Measurements from ENCODE around the gene IRAK4.
A peak's percentile ranks its signal among the peaks of the same experiment; 100 is the strongest.
"Not testable (repeated sequence)": the region's sequence is repeated elsewhere in the genome, so short reads cannot be mapped to it uniquely, and the experiment has no call there.

IRAK4 gene

DNA sequence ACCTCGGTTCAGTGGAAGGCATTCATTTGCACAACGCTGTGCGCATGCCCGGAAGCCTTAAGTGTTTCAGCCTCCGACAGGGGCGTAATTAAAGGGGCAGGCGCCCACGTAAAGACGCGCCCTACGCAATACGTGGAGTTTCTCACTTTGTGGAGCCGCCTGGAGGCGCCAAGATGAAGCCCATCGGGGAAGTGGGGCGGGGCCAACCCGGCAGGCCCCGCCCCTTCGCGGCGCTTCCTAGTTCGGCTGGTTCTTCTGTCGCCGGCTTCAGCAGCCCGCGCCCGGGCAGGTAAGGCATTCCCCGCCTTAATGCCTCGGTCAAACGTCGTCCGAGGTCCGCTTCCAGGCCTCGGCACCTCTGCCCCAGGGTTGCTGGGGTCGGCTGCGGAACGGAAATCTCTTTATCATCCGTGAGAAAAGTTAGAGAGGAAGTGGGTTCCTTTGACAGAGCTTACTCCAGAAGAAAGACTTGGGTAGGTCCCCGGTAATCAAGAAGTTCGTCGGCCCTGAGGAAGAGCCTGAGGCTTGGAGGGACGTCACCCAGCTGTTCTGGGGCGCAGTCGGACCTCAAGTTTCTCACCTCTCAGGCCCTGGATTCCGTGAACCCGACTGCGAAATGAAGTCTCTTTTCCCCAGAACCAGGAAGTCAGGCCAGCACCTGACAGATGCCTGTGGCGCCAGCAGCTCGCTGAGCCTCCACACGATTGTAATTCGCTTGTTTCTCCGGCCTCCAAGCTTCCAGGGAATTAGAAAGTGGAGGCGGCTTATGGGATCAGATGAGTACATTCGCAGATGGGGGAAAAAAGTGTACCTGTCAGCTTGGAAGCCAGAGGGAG lies at the start of gene IRAK4, which contains the start of gene PUS7L:
TSS of gene IRAK4 (plus strand) at position 224 of the 836 bp plus-strand sequence. CDS start 9,161 bp downstream, outside the sequence.
TSS of gene PUS7L (minus strand) at position 63 of the 836 bp plus-strand sequence. CDS start 3,545 bp downstream, outside the sequence.
- DNase-seq: peak; percentile 95

DNA sequence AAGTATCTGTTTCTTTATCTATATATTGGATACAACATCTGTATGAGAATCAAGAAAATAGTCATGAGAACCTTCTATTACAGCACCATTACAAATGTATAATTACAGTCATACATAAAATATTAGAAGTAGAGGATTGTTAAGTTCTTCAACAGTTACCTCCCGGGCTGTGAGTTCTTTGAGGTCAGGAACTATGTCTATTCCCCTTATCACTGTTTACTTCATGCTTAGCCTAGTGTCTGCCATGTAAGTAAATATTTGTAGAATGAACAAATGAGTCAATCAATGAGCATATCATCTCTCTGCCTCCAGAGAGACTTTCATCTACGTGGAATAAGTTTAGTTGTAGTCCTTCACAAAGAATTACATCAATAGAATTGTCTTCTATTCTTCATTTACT lies 47.4 kb upstream of the IRAK4 start:
- no peak for DNase-seq

DNA sequence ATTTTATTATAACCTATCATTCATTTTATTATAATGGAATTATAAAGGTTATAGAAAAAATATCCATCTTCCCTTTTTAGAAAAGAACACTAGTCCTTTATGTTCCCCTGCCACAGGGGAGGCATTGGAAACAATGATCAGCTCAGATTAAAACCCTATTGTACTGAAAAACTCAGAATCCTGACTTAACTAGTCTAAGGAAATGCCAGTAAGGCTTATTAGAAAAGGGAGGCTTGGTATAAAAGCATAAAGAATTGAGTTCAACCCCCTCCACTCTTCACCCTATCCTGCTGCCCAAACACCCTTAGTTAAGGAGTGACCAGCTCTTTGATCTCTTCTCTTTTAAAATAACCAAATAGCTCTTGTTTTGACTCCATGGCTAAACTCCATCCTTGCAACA lies 36.1 kb upstream of the IRAK4 start:
- DNase-seq: no peak

DNA sequence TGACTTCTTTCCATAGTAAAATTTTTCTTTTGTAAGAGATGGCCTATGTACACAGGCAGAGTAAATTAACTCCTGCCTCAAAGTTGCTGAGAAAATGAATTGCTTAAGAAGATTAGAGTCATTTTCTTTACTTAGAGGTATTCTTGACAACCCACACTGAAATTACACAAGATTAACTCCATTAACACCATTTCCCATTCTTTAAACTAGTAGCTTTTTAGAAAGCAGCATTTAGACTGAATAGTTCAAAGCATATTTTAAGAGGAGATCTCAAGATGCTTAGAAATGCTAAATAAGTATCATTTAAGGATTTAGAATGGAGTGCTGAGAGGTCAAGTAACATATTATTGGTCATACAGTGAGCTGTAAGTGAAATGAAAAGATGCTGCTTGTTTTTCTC lies 35.6 kb upstream of the IRAK4 start:
- no peak for DNase-seq

DNA sequence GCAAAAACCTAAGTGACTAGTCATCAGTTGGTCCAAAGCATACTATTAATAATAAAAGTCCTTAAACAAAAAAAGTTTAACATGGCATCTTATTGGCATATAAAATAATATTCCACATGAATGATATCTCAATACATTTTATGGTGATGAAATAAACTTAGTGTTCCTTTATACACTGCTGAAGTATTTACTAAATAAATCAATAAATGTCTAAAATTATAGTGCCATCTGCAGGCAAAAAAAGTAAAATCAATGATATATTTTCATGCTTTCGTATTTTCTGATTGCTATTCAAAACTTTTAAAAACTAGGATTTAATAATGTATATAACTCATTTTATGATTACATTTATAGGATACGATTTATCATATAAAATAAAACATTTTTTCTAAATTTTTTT lies 30.6 kb upstream of the IRAK4 start:
- no peak for DNase-seq

DNA sequence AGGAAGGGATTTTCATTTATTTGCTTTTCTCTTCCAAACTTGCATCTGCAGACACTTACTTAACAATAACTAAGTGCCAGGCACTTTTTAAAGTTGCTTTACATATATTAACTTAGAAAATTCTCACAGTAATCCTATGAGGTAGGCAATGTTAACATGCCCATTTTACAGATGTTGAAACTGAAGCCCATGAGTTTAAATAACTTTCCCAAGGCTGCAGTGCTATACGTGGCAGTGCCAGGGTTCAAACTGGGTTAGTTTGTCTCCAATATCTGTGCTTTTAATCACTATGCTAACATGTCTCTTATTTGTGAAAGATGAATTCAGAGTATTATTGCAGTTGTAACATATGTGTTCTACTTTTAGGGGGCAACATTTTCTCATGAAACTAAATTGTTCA lies 30.1 kb upstream of the IRAK4 start:
- no peak for DNase-seq

DNA sequence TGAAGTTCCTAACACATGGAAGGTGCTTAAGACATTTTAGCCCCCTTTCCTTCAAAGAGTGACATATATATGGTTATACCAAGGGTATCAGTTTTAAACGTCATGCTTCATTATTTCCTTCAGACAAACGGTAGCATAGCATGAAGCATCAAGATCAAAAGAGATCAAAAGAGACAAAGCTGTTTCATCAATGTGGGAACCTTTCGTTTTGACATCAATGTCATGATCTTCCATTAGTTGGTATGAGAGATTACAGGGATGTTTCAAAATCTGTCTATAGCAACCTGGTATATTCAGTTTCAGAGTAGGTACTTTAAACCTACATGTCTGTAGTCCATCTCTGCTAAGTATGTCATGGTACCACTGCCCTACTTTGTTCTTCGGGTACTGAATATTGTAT lies 28.5 kb upstream of the IRAK4 start:
- no peak for DNase-seq

DNA sequence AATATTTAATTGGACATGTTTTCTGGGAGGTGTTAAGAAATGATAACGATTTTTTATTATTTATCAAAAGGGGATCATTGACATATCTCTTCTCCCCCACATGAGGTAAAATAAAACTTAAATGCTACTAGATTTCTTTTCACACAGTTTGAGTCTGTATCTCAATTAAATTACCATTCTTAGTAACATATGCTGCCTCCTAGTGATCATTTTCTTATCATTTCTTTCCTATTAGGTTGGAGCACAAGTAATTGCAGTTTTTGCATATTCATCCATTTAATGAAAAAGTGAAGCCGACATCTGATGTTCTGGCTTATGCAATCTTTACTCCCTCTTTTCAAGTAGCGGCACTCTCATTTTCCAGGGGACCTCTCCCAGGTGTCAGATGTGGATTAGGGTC lies 25.1 kb upstream of the IRAK4 start:
- no peak for DNase-seq

DNA sequence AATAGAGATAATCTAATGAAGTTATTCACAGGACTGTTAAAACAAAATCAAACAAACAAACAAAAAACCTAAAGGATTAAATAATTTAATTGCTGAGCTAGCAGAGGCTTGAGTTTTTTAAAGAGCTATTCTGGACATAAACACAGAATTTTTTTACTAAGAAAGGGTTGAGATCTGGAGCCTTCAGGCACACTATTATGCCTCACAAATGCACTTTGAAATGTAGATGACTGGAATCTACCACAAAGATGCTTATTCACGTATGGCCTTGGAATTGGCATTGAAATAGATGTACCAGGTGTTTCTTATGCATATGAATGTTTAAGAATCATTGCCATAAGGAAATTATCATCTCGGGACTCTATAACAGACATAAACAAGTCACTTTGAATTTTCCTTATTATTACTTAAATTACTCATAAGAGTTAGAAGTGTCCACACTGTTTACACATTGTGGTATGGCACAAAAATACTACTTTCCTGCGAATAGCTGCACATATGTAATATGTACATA lies 21.8 kb upstream of the IRAK4 start:
- DNase-seq: no peak

DNA sequence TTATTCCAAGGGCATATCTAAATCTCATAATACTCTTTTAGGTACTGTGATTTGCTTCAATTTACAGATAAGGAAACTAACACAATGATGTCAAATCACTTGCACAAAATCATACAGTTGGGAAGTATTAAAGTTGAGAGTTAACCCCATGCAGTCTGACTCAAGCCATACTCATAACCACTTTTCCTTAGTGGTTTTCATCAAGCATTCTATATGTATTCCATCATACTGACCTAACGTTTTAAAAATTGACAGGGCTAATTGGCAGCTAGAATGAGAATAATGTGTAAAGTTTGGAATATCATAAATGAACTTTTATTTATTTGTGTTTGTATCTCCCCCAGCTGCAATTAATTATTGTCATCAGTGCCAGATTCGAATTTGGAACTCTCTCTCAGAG lies 21.1 kb upstream of the IRAK4 start:
- DNase-seq: no peak

DNA sequence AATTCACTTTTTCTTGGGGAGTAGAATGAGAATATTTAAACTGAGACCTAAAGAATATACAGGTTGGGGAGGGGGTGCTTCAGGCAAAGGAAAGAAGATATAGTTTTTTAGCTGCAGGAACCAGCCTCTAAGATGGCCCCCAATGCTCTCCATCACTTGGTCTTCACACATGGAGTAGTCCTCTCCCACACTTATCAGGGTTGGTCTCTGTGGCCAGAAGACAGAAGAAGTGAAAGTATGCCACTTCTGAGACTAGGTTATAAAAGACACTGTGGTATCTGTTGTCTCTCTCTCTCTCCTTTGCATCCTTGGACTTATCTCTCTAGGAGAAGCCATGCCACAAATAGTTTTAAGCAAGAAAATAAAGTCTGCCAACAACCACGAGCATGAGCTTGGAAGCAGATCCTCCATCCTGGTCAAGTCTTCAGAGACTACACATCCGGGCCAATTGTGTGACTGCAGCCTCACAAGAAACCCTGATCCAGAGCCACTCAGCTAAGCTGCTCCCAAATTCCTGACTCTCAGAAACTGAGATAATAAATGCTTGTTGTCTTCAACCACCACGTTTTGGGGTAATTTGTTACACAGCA lies 18.1 kb upstream of the IRAK4 start:
- no peak for DNase-seq

DNA sequence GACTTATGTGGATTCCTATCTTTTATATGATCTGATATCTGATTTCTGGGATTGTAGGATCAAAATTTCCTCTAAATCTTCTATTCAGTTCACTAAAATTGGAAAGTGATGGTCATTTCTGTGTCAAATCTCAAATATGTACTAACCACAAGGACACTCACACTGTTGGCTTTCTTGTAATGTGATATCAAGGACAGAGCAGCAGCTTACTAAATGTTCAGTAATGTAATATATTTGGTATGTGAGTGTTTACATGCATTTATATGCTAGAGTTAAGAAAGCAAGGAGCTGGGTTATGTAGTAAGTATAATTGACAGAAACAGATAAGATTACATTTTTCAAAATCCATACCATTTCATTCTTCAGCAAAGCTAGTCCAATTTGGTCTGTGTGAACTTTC lies 16.6 kb upstream of the IRAK4 start:
- no peak for DNase-seq

DNA sequence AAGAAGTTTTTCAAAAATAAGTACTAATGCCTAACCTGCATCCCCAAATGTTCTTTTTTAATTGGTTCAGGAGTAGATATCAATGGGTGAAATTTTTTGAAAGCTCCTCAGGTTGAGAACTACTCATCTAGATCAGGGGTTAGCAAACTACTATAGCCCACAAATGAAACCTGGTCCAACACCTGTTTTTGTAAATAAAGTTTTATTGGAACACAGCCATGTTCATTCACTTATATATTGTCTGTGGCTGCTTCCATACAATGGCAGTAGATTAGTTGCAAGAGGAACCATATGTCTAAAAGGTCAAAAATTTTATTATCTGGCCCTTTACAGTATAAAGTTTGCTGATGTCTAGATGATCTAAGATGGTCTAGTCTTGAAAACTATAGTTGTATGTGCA lies 13.9 kb upstream of the IRAK4 start:
- no peak for DNase-seq

DNA sequence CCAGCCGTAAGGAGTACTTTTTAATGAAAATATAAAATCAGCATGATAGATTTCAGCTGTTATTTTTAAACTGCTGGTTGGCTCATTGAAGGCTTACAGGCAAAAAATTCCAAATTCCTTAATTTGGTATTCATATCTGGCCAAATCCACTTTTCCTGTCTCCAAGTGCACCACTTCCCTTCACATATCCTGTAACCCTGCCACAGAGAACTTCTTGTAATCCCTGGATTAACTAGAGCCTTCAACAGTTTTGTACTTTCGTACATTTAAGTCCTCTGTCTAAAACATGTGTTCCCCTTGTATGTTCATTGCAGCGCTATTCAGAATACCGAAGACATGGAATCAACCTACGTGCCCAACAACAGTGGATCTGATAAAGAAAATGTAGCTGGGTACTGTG lies 9.7 kb upstream of the IRAK4 start:
- DNase-seq: no peak

DNA sequence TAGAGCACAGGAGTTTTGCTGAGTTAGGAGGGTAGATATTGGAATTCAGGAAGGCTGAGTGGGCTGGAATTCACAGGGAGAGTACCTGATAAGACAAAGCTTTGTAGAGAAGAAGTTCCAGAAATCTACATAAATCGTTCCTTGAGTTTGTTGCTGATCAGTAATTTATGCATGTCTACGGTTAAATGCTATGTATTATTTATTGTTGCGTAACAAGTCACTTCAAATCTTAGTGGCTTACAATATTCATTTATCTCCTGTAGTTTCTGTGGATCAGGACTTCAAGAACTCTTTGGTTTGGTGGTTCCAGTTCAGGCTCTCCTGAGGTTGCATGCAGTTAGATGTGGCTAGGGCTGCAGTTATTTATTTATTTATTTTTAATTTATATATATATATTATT lies 7.9 kb upstream of the IRAK4 start:
- no peak for DNase-seq

DNA sequence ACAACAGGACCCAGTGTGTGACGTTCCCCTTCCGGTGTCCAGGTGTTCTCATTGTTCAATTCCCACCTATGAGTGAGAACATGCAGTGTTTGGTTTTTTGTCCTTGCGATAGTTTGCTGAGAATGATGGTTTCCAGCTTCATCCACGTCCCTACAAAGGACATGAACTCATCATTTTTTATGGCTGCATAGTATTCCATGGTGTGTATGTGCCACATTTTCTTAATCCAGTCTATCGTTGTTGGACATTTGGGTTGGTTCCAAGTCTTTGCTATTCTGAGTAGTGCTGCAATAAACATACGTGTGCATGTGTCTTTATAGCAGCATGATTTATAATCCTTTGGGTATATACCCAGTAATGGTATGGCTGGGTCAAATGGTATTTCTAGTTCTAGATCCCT lies 7.4 kb upstream of the IRAK4 start:
- not testable (repeated sequence) for DNase-seq

DNA sequence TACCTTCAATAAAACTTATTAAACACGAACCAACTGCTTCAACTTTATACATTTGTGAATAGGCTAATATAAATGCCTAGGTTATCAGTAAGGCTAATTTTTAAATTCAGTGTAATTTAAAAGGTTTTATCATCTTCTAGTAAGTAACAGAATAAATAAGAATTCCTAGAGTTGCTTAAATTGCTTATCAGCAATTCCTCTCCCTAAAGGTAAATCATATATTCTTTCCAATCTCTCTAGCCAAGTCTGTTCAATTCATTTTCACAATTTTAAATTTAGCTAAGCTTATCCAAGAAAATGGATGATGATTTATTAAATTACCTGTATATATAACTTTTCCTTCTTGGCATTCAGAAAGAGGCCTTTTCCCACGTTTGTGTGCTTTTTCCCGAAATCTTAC lies 4.7 kb upstream of the IRAK4 start:
- no peak for DNase-seq

DNA sequence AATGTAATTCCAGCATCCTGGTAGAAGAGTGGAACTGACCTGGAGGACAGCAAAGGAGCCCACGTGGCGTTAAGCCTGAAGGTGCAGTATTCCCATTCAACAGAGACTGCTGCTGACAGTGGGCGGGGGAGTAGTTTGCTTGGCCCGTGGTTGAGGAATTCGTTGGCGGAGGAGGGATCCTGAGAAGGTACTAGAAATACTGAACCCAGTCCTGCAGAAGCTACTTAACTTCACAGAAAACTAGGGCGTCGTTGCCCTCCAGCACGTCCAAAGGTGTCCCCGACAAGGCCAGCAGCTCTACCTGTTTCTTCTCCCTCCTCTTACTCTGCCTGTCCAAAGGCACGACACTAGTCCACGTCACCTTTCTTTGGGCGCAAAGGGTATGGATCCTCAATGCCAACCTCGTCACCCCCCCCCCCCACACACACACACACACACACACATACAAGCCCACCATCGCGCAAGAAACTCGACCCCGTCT lies 464 bp upstream of the IRAK4 start:
- no peak for DNase-seq

DNA sequence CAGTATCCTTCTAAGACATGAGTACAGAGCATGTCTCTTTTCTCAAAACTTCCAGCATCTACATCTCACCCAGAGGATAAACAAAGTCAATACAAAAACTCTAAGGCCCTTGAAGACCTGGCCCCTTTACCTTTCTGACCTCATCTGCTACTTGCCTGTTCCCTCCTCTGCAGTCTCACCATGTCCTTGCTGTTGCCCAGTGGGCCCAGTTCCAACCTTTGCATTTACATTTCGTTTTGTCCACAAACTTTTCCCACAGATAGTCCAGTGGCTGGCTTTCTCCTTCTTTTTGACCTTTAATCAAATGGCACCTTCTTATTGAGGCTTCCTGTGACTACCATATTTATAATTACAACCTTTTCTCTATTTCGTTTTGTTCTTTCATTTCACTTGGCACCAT lies 1.6 kb downstream of the IRAK4 start:
- no peak for DNase-seq

DNA sequence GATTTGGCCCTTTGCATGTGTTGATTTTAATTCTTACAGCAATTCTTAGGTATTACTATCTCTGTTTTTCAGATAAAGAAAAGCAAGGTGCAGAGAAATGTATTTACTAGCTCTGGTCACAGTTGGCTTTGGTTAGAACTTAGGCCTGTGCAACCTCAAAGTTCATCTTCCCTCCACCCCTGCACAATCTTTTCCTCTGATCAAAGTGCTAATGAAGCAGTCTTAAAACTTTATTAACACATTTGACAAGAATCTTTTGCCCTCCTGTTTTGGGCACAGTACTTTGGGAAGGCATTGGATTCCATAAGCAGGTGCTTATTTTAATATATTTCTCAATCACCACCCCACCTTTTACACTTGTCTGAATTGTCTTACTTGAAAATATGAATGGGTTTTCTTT lies 2.7 kb downstream of the IRAK4 start:
- DNase-seq: no peak

DNA sequence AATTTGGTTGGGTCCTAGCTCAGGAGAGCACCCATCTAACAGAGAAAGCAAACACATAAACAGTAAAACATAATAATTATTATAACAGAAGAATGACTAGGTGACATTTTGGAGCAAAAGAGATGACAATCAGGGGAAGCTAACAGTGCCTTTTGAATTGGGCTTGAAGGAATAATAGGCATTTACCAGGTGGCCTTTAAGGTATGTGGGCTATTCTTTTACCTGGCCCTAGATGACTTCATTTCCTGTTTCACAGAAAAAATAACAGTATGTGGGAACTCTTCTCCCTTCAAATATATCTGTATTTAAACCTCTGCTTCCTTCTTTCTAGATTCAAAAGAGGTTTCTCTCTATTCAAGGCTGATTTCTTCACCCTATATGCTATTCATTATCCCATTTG lies 3.8 kb downstream of the IRAK4 start:
- DNase-seq: no peak

DNA sequence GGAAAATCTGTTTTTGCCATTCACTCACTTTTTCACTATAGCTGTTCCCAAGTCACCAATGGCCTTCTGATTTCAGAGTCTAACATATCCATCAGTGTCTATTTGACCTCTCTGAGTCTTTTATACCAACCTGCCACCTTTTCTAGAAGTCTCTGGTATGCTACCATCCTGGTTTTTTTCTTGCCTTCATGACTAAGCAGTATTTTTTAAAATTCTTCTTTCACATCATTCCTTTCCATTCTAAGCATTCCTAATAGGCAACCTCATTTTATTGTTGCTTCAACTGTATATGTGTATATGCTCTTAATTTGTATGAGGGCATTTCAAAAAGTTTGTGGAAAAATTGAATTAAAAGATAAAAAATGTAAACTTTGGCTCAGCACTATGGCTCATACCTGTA lies 5.0 kb downstream of the IRAK4 start:
- no peak for DNase-seq

DNA sequence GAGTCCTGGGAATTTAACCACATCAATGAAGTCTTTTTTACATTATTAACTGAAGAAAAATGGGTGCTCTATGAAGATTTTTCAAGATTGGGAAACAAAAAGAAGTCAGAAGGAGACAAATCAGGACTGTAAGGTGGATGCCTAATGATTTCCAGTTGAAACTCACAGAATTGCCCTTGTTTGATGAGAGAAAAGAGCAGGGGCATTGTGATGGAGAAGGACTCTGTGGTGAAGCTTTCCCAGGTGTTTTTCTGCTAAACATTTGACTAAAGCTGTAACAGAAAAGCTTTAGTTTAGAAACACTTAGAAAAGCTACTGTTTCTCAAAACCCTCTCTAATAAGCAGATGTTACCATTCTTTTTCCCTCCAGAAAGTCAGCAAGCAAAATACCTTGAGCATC lies 5.8 kb downstream of the IRAK4 start:
- no peak for DNase-seq

DNA sequence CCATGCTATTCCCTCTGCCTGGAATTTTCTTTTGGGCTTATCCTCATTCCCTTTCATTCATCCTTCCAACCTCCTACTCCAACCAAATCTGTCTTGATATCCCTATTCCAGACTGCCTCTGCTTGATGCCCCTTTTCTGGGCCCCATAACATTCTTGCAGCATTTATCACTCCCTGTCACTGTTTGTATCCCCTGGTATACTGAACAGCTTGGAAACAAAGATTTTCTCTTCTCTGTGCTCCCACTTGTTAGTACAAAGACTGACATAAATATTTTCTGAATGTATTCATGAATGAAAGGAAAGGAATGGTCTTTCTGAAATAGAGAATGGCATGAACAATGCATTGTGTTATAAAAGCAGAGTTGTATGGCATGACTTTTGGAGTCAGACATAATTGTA lies 7.5 kb downstream of the IRAK4 start:
- DNase-seq: no peak
